Liver (tissue), 3 donors: ENCODE data around the gene MRC2.

Experiments
- CTCF ChIP-seq: fragments of 150-350 bp; IDR thresholded peaks from 2 replicates; pipeline ENCODE4 v1.5.1; 2017; ENCODE audit warnings: improper control_type of control experiment, low read depth, low read length; ENCODE audit not compliant: missing input control
- EGR1 ChIP-seq, 2 donors: IDR thresholded peaks; 2 replicates each; pipeline ENCODE4 v1.6.1; 2016 to 2018; ENCODE audit warnings: antibody characterized with exemption in 2 of 2, low read depth in 2 of 2
- GABPA ChIP-seq, 2 donors: IDR thresholded peaks in 1 of 2; conservative IDR thresholded peaks in 1 of 2; 2 replicates each; pipeline ENCODE4 v1.6.1; 2016; ENCODE audit warnings: antibody characterized with exemption in 2 of 2, mild to moderate bottlenecking in 1 of 2, moderate library complexity in 1 of 2
- JUND ChIP-seq, 2 donors: IDR thresholded peaks; 2 replicates each; pipeline ENCODE4 v1.6.1; 2016; ENCODE audit warnings: antibody characterized with exemption in 2 of 2
- MAX ChIP-seq: IDR thresholded peaks from 2 replicates; pipeline ENCODE4 v1.6.1; 2016; ENCODE audit warnings: antibody characterized with exemption
- NR2F2 ChIP-seq: IDR thresholded peaks from 2 replicates; pipeline ENCODE4 v1.6.1; 2016; ENCODE audit warnings: antibody characterized with exemption
- RAD21 ChIP-seq, 2 donors: IDR thresholded peaks; 2 replicates each; pipeline ENCODE4 v1.6.1; 2016; ENCODE audit warnings: antibody characterized with exemption in 2 of 2, mild to moderate bottlenecking in 2 of 2
- RXRA ChIP-seq, 2 donors: IDR thresholded peaks; 2 replicates each; pipeline ENCODE4 v1.6.1; 2017 to 2018; ENCODE audit warnings: antibody characterized with exemption in 2 of 2, mild to moderate bottlenecking in 1 of 2
- SP1 ChIP-seq: IDR thresholded peaks from 2 replicates; pipeline ENCODE4 v1.6.1; 2018; ENCODE audit warnings: antibody characterized with exemption, mild to moderate bottlenecking
- TAF1 ChIP-seq: conservative IDR thresholded peaks from 2 replicates; pipeline ENCODE4 v1.6.1; 2016; ENCODE audit warnings: antibody characterized with exemption, mild to moderate bottlenecking
- ZBTB33 ChIP-seq: IDR thresholded peaks from 2 replicates; pipeline ENCODE4 v1.6.1; 2016; ENCODE audit warnings: antibody characterized with exemption
- TF ChIP-seq, protein P1 (sequence below): IDR thresholded peaks from 2 replicates; pipeline ENCODE4 v1.6.1; 2016; ENCODE audit warnings: antibody characterized with exemption
- TF ChIP-seq, protein P2 (sequence below): IDR thresholded peaks from 2 replicates; pipeline ENCODE4 v1.6.1; 2016; ENCODE audit warnings: antibody characterized with exemption, mild to moderate bottlenecking
- donor health status: healthy.
- donor health status: healthy.

DNA sequence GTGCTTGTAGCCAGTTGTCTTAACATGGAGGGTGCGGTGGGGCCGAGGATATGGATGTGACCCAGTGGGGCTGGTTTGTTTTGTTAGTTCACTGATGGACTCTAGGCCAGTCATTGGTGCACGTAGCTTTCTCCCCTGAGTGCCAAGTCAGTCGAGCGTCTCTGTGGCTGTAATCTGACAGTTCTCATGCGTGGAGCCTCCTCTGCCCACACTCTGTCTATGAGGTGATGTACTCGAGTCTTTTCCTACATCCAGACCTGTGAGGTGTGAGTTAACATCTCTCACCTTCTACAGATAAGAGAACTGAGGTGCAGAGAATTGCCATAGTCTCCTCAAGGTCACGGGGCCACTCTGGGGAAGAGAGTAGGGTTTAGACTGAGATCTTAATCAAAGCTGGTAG is 90.4 kb downstream of the MRC2 start:
- TF ChIP-seq CTCF (no peak), EGR1 (IDR thresholded peaks at IDR 0.05; ENCODE audit: low read depth in 2 of 2) (no peak), RAD21 (IDR thresholded peaks at IDR 0.05) (no peak), TAF1 (no peak), RXRA (IDR thresholded peaks at IDR 0.05) (no peak), GABPA (IDR thresholded peaks at IDR 0.05 in 1 of 2, conservative IDR thresholded peaks at IDR 0.05 in 1 of 2) (no peak), SP1 (no peak), MAX (no peak), NR2F2 (no peak), ZBTB33 (no peak), JUND (IDR thresholded peaks at IDR 0.05) (no peak)
- TF ChIP-seq, protein P1, sequence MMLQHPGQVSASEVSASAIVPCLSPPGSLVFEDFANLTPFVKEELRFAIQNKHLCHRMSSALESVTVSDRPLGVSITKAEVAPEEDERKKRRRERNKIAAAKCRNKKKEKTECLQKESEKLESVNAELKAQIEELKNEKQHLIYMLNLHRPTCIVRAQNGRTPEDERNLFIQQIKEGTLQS = no peak
- TF ChIP-seq, protein P2, sequence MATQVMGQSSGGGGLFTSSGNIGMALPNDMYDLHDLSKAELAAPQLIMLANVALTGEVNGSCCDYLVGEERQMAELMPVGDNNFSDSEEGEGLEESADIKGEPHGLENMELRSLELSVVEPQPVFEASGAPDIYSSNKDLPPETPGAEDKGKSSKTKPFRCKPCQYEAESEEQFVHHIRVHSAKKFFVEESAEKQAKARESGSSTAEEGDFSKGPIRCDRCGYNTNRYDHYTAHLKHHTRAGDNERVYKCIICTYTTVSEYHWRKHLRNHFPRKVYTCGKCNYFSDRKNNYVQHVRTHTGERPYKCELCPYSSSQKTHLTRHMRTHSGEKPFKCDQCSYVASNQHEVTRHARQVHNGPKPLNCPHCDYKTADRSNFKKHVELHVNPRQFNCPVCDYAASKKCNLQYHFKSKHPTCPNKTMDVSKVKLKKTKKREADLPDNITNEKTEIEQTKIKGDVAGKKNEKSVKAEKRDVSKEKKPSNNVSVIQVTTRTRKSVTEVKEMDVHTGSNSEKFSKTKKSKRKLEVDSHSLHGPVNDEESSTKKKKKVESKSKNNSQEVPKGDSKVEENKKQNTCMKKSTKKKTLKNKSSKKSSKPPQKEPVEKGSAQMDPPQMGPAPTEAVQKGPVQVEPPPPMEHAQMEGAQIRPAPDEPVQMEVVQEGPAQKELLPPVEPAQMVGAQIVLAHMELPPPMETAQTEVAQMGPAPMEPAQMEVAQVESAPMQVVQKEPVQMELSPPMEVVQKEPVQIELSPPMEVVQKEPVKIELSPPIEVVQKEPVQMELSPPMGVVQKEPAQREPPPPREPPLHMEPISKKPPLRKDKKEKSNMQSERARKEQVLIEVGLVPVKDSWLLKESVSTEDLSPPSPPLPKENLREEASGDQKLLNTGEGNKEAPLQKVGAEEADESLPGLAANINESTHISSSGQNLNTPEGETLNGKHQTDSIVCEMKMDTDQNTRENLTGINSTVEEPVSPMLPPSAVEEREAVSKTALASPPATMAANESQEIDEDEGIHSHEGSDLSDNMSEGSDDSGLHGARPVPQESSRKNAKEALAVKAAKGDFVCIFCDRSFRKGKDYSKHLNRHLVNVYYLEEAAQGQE = no peak
